ENCODE results near the gene H3-3A. TPM values are rescaled to one million over a fixed set of nuclear protein-coding genes. Genes with fewer than 3 reads are reported as not detected.

H3-3A gene
- total and polyA plus RNA-seq, 12 donors = 259 to 452 (median 317) TPM

DNA sequence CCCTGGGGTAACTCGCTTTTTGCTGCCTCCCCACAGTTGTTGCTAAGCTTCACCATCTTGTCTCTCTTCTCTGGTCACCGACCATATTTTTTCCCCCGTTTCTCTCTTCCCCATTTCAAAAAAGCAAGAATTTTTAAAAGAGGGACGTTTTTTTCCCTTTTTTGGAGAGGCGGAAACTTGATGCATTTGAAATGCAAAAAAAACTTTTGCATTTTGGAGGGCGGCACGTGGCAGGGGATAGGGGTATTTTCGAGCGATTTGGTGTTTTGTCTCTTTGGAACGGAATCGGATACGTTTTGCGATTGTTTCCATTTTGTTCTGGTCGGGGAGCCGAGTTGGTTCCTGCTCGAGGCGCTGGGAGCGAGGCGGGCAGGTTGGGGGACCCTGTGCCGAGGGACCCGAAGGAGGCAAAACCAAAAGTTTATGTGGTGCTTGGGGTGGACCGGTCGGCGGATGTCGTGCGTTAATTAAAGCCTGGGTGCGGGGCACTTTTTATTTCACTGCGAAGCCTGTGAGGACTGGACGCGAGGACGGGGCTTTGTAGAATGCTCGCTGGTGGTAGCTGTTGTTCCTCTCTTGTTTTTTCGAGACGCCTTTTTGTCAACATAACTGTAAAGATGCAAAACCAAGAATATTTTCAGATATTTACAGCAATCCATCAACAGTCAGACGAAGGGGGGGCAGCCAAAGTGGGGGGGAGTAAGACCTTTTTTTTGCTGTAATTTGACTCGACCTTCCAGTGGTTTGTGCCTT, 884 bp downstream of the H3-3A start:
- Histone ChIP-seq H3K36me3 (peaks cover 0 to 48% (median 23%) of the 10 kb centered on the region in 9 donors), H3K27ac (peak overlapping the region; percentile 91 to 100 (median 99)), H3K9me3 (no peaks in the 10 kb centered on the region), H3K4me1 (peaks cover 6 to 58% (median 54%) of the 10 kb centered on the region in 9 donors), H3K27me3 (no peaks in the 10 kb centered on the region), H3K4me3 (peak overlapping the region; percentile 69 to 93 (median 87))
- DNase-seq (peak; percentile 29 to 51), ATAC-seq (peak; percentile 4 to 41 (median 32))
- 0% methylated on average over 36 of the region's 36 CpGs for WGBS, 2 donors
- TF ChIP-seq, protein P1, sequence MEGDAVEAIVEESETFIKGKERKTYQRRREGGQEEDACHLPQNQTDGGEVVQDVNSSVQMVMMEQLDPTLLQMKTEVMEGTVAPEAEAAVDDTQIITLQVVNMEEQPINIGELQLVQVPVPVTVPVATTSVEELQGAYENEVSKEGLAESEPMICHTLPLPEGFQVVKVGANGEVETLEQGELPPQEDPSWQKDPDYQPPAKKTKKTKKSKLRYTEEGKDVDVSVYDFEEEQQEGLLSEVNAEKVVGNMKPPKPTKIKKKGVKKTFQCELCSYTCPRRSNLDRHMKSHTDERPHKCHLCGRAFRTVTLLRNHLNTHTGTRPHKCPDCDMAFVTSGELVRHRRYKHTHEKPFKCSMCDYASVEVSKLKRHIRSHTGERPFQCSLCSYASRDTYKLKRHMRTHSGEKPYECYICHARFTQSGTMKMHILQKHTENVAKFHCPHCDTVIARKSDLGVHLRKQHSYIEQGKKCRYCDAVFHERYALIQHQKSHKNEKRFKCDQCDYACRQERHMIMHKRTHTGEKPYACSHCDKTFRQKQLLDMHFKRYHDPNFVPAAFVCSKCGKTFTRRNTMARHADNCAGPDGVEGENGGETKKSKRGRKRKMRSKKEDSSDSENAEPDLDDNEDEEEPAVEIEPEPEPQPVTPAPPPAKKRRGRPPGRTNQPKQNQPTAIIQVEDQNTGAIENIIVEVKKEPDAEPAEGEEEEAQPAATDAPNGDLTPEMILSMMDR (IDR thresholded peaks at IDR 0.05) = no peak
- intact Hi-C loops (cut with DNase I) = loop anchor here in 9 of 10 donors (2.0 to 10.0 kb wide), 7 partner anchors 47 to 124 kb away; partner anchors contain the start of genes ACBD3 (in 5 of the 9) and SDE2 (in 2 of the 9)

DNA sequence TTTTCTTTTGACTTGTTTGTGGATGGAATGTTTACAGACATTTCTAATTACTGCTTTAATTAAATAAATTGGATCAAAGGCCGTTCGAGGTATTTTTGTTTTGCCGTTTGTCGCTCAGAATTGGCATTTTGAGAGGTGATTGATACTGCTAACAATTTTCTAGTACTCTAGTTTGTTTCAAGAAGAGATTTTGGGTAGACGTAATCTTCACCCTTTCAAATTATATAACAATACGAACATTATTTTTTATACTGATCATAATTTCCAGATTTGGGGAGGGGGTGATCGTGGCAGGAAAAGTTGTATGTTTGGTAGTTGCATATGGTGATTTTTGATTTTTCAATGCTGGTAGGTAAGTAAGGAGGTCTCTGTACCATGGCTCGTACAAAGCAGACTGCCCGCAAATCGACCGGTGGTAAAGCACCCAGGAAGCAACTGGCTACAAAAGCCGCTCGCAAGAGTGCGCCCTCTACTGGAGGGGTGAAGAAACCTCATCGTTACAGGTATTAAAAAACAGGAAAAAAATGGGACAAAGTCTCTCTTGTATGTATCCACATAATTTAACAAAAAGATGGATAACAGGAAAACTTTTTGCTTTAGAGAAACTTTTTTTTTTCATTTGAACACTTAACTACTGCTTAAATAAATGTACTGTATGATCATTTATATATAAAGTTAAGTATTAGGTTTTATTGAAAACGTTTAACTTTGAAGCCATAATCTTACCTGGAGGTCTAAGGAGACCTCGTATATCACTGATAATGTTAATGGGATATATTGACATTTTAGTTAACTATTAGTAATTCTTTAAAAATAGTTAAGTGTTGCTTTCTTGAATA, 1.7 kb downstream of the H3-3A start:
- peaks cover 0 to 48% (median 27%) of the 10 kb centered on the region in 9 donors for H3K36me3 ChIP-seq
- 1 to 2% methylated on average over 17 of the region's 17 CpGs for WGBS, 2 donors
- DNase-seq (no peak), ATAC-seq (no peak)
- intact Hi-C loops (cut with DNase I) = loop anchor here in 9 of 10 donors (1.0 to 10.0 kb wide), 10 partner anchors 47 to 123 kb away; partner anchors contain the start of genes ACBD3 (in 5 of the 9) and SDE2 (in 3 of the 9)
- H3K4me3 ChIP-seq = peak overlapping the region; percentile 69 to 93 (median 87)
- H3K9me3 ChIP-seq = no peaks in the 10 kb centered on the region
- no peaks in the 10 kb centered on the region for H3K27me3 ChIP-seq
- TF ChIP-seq, protein P1 (IDR thresholded peaks at IDR 0.05) = peak in 8 of 9 donors; percentile 61 to 72 (median 66)
- H3K4me1 ChIP-seq = peaks cover 6 to 66% (median 59%) of the 10 kb centered on the region in 9 donors
- peak overlapping the region; percentile 91 to 100 (median 99) for H3K27ac ChIP-seq

DNA sequence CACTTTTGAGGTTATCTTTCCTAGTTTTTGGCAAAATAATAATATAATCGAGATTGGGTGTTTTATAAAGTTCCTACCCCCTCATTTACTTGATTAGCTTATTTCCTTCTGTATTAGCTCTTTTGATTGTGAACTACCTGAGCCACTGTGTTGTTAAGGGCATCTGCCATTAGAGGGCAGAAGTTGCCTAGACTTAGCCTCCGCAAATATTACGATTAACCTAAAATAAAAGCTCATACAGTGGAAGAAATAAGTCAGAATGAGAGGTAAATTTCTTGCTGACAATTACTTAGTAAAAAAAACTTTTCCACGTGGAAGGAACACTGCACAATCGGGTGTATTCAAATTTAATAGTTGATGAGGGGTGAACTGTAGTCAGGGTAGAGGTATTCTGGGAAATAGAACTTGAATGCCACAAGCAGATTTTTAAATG, 2.3 kb downstream of the H3-3A start:
- Histone ChIP-seq H3K4me1 (peaks cover 6 to 72% (median 63%) of the 10 kb centered on the region in 9 donors), H3K36me3 (peaks cover 0 to 48% (median 34%) of the 10 kb centered on the region in 9 donors), H3K9me3 (no peaks in the 10 kb centered on the region), H3K27ac (peak overlapping the region in 7 of 10 donors; percentile 91 to 100 (median 100)), H3K4me3 (peak overlapping the region in 9 of 10 donors; percentile 69 to 90 (median 87)), H3K27me3 (no peaks in the 10 kb centered on the region)
- TF ChIP-seq, protein P1 (IDR thresholded peaks at IDR 0.05) = peak; percentile 29 to 77 (median 52)
- WGBS, 2 donors = 0 to 2% methylated on average over 5 of the region's 5 CpGs
- peak in 1 of 8 donors; percentile 18 for ATAC-seq
- intact Hi-C loops (cut with DNase I) = loop anchor here (1.0 to 10.0 kb wide), 8 partner anchors 56 to 132 kb away; partner anchors contain the start of genes ACBD3 (in 4 of the 10) and SDE2 (in 1 of the 10)
- peak in 1 of 2 donors; percentile 50 for DNase-seq

All from heart right ventricle (tissue), 16 donors.